Fibroblast of the aortic adventitia (primary cell): Measurements from ENCODE around the gene PRSS48. TPM values are rescaled to one million over a fixed set of nuclear protein-coding genes. Genes with fewer than 3 reads are reported as not detected.
A peak's percentile ranks its signal among the peaks of the same experiment; 100 is the strongest.

Experiments used
- DNase-seq: peaks from one replicate; pipeline ENCODE4 v3.0.0-alpha.2; 2010; ENCODE audit warnings: low read depth
- H3K4me3 ChIP-seq: 2 replicates; pipeline ENCODE4 v1.5.1; 2011; ENCODE audit warnings: low read depth, mild to moderate bottlenecking, control low read depth, low read length, moderate library complexity
- CTCF ChIP-seq: IDR thresholded peaks from 2 replicates; pipeline ENCODE4 v1.5.1; 2011; ENCODE audit warnings: mild to moderate bottlenecking, low read length, control low read depth, inconsistent platforms; ENCODE audit not compliant: insufficient read depth
- total RNA-seq: library from RNA; depleted of rRNA; stranded (reverse); fragments of >200 nt; gene quantifications from 2 replicates; pipeline ENCODE4 v1.2.3, GENCODE V29; 2012; ENCODE audit warnings: low replicate concordance

Gene PRSS48
- total RNA-seq, 1 donor = not detected

- TF ChIP-seq CTCF = no peak
- no peak for DNase-seq
- H3K4me3 ChIP-seq = no peak overlapping the region
Observed at GRCh38 chr4:151236036-151236435, 40.9 kb upstream of the PRSS48 start.

GRCh38 chr4:151238477-151238876, 38.5 kb upstream of the PRSS48 start:
- peak; percentile 63 for DNase-seq
- H3K4me3 ChIP-seq = no peak overlapping the region
- peak; percentile 19 for TF ChIP-seq CTCF

GRCh38 chr4:151239608-151240007, 37.4 kb upstream of the PRSS48 start:
- DNase-seq = no peak
- no peak overlapping the region for H3K4me3 ChIP-seq
- no peak for TF ChIP-seq CTCF

- no peak for DNase-seq
- TF ChIP-seq CTCF = no peak
- H3K4me3 ChIP-seq = no peak overlapping the region
Observed at GRCh38 chr4:151242305-151242704, 34.7 kb upstream of the PRSS48 start.

- H3K4me3 ChIP-seq = no peak overlapping the region
- DNase-seq = no peak
- no peak for TF ChIP-seq CTCF
Observed at GRCh38 chr4:151246742-151247141, 30.2 kb upstream of the PRSS48 start.

- H3K4me3 ChIP-seq = no peak overlapping the region
- no peak for TF ChIP-seq CTCF
- no peak for DNase-seq
Observed at GRCh38 chr4:151247395-151247794, 29.6 kb upstream of the PRSS48 start.

- TF ChIP-seq CTCF = no peak
- no peak overlapping the region for H3K4me3 ChIP-seq
- no peak for DNase-seq
Observed at GRCh38 chr4:151248519-151248918, 28.4 kb upstream of the PRSS48 start.
